ENCODE measurements around the gene SLC9A4.

Gene SLC9A4

DNA sequence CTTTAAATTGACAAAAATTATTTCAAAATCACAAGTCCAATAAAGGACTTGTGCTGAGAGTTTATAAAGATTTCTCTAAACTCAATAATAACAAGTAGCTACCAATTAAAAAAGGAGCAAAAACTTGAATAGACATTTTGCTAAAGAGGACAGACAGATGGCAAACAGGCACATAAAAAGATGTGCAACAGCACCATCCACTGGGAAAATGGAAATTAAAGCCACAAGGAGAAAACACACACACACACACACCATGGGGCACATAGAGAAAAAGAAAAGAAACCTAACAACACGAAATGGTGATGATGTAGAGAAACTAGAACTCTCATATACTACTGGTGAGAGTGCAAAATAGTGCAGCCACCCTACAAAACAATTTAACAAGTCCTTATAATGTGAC is 12.6 kb upstream of the SLC9A4 start:
- DNase-seq = no peak

DNA sequence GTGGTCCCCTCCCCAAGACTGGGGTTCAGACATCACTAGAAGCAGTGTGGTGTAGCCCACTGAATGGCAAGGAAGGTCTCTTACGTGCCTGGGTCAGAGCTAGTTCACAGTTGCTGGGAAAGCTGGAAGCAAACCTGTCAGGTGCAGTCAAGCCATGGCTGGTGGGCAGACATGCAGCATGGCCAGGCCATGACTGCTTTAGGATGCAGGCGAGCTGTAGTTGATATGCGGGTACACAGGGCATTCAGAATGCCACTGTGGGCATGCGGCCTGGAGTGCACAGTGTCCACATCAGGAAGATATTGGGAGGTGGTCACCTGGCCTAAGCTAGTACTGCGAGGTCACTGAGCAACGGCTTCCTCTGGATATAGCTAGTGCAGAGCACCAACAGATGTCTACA is 11.8 kb upstream of the SLC9A4 start:
- no peak for DNase-seq

DNA sequence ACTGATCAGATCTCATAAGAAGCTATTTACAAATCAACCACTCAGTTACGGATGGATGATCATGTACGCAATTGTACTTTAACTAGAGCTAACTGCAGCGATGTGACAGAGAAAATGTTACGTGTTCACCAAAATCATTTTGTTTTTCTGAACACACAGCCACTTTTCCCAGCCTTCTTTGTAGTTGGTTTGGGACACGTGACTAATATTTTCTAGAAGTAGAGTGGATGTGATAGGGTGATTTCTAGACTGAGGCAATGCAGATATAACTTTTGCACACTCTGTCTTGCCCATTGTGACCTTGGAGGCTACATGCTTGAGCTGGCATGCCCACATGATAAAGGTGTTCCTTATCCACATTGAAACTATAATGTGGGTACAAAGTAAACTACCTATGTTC is 9.9 kb upstream of the SLC9A4 start:
- DNase-seq = no peak

DNA sequence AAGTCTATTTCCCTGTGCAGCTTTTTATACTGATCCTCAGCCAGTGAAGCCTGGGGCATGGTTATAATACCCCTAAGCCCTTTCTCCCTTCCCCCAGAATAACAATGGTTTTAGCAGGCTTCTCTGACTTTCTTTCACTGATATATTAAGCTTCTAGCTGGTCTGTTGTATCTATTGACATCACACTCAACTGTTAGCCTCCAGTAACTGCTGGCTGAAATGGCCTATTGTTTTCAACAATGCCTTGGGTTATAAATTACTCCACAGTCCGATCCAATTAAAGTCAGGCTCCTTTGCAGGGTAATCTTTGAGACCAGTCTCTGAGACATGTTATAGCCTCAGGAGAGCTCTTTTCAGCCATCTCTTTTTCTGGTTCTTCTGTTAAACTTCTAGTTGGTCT is 2.9 kb upstream of the SLC9A4 start:
- no peak for DNase-seq

DNA sequence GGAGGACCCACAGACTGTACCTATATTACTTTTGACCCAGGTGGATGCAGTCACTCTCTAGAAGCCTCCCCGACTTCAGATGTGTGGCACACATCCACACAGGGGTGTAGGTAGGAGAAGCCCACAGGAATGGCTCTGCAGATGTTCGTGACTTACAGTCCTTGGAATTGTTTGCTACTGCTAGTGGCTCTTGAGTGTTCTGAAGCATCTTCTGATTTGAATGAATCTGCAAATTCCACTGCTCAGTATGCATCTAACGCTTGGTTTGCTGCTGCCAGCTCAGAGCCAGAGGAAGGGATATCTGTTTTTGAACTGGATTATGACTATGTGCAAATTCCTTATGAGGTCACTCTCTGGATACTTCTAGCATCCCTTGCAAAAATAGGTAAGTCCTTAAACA is 605 bp downstream of the SLC9A4 start:
- DNase-seq = no peak

DNA sequence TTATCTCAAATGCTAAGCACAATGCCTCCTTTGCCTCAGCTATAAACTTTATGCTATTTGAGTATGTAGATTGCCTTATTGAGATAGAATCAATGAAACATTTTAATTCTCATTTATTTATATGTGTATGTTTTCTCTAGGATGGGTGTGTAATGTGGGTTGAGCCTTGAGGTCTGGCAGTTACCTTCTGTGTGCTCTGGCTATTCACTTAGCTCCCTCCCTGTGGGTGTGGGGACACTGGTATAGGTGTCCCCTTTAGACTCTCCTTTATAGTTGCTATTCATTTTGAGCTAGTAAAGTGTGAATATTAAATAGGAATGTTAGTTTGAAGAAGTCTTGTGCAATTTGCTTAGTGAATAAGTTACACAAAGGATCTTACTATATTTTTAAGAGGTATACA is 1.8 kb downstream of the SLC9A4 start:
- no peak for DNase-seq

DNA sequence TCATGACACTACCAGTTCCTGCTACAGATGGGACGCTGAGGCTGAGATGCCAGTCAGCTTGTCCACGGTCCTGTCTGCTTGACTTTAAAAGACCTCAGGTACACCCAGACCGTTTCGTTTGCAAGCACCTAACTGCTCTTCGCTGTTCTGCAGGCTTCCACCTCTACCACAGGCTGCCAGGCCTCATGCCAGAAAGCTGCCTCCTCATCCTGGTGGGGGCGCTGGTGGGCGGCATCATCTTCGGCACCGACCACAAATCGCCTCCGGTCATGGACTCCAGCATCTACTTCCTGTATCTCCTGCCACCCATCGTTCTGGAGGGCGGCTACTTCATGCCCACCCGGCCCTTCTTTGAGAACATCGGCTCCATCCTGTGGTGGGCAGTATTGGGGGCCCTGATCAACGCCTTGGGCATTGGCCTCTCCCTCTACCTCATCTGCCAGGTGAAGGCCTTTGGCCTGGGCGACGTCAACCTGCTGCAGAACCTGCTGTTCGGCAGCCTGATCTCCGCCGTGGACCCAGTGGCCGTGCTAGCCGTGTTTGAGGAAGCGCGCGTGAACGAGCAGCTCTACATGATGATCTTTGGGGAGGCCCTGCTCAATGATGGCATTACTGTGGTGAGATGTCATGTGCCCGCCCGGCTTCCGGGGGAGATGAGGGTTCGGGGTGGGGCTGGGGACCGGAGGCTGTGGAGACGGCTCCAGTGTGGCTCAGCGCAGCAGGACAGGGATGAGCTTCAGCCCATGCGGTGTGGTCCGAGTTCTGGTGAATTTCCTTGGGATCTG is 5.9 kb downstream of the SLC9A4 start:
- DNase-seq = no peak

DNA sequence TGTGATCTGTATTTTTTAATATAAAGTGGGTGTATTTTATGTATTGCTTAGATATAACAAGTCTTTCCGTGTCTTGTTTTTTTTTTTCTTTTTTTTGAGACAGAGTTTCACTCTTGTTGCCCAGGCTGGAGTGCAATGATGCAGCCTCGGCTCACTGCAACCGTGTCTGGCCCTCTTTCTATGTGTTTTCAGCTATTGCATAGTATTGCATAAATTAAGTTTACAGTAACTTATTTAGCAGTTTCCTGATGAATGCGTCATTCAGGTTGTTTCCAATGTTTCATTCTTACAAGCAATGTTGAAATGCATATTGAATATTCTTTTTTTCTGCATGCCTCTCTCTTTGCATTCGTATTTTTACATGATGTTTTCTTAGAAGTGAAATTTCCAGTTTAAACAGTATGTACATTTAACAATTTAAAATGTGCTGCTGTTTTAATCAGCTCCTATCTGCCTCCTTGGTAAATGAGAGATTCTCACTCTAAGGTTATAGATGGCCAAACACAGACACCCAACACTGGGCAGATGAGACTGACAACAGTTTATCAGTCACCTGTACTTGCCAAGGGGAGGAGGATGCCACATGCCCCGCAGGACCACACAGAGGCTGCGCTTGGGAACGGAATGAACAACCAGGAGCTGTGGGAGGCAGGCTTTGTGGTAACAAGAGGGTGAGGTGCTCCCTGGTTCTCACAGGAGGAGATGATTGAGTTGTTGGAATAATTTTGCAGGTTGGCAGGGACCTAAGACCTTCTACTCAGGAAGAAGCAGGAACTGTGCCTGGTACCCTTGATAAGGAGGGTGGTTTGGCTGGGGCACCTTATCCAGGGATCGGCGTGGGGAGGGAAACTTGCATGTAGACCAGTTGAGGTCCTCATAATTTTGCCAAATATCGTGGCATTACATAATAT is 7.5 kb downstream of the SLC9A4 start:
- DNase-seq = no peak

DNA sequence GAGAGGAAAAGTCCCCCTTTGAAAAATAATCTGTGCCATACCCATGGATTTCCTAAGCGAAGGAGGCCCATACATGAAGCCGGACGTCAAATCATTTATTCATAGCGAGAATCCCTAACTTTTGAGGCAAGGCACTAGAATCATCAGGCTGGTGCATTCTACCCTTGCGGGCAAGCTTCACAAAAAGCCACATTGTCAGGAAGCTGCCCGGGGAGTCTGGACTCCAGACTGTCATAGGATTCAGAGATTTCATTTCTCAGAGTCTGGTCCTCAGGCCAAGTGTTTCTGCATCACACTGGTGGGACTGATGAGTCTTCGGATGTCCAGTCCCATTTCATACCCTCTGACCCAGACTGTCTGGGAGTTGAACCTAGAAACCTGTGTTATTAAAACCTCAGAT is 8.9 kb downstream of the SLC9A4 start:
- DNase-seq = no peak

DNA sequence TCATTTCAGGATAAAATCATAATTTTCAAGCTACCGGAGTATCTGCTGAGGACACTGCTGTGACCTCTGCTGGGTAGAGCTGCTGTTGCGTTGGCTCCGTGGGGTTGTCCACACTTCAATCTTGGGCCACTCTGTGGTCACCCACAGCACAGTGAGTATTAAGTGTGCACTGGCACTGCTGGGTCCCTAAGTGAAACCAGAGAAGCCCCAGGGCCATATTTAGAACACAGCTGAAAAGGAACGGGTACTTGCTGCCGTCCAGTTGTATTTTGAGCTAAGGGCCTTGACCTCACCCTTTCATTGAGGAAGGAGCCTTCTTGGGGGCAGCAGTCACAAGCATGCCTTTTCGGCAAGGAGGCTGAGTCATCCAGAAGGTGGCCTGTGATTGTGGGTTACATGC is 10.1 kb downstream of the SLC9A4 start:
- no peak for DNase-seq

DNA sequence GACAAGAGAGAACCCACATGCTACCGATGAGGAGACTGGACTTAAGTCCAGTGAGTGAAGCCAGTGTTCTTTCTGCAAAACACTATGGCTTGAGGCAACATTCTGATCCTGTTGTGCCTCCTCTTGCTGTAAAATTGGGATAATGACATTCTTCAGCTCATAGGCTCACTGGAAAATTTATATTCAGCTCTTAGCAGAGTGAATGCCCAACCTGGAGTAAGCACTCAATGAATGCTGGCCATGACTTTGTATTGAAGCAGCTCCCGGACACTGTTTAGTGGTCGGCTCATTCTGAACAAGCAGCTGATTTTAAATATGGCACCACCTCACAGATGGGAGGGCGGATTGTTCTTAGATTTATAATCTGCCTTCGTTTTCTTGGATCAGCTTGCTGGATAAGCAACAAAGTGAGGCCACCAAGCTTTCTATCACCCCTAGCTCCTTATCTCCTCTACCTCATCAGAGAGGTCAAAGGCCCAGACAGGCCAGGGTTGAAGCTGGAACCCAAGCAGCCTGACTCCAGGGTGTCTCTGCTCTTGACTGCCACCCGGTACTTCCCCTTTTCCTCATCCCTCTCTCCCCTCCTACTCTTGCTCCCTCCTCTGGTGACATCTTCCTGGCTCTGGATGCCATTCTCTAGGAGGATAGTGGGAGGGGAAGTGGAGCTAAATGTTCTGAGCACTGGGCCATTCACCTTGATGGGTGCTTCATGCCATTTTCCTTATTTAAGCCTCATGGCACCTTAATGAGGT is 11.5 kb downstream of the SLC9A4 start:
- DNase-seq = no peak

DNA sequence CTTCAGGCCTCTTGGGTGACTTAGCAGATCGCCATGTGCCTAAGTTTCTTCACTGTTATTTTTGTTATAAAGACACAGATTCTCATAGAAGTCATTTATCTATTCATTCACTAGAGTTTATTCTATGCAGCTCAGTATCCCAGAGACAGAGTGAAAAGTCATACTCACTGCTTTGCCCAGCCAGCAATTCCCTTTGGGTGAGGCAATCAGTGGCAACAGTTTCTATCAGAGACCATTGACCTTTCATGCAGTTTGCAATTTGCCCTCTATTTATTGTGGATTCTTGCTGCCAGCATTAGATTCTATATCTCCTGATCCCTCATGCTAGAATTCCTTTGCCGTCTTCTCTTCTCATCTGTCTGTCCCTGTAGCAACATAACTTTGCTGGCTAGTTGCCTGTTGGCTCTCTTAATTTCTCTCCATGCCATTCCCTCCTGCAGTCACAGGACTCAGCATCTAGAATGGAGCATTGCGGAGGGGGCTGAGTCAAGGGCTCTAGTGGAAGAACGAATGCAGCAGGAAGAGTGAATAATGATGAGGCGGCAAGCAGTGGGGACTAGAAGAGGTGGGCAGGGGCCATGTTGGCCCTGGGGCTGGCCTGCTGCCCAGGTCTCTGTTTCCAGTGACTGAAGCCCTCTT is 12.2 kb downstream of the SLC9A4 start:
- DNase-seq = no peak

DNA sequence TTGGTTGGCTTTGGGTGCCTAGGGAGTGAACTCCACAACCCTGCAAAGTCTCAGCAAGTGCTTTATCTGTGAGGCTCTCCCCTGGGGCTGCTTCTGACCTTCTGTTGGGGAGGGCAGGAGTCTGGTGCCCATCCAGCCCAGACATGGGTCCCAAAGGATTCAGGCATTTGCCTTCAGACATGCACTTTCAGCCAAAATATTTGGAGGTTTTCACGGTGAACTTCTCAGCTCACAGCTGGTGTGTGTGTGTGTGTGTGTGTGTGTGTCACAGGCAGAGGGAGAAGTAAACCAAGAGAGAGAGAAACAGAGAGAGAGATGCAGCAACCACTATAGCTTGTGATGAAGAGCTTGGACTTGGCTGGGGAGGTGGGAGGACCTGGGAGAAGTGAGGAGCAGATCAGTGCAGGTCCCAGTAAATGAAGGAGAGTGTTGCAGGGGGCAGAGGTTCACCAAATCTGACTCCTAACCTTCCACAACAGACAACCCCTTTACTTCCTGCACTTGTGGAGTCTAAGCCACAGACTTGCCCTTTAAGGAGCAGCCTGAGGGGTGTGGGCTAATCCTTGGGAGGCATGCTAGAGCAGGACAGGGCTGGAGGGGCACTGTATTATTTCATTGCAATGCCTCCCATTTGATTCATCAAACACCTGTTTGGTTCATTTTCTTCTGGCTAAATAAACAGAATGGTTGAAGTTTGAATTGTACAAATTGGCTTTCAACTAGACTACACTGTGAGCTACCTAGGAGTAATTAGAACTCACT is 14.1 kb downstream of the SLC9A4 start:
- DNase-seq = no peak

DNA sequence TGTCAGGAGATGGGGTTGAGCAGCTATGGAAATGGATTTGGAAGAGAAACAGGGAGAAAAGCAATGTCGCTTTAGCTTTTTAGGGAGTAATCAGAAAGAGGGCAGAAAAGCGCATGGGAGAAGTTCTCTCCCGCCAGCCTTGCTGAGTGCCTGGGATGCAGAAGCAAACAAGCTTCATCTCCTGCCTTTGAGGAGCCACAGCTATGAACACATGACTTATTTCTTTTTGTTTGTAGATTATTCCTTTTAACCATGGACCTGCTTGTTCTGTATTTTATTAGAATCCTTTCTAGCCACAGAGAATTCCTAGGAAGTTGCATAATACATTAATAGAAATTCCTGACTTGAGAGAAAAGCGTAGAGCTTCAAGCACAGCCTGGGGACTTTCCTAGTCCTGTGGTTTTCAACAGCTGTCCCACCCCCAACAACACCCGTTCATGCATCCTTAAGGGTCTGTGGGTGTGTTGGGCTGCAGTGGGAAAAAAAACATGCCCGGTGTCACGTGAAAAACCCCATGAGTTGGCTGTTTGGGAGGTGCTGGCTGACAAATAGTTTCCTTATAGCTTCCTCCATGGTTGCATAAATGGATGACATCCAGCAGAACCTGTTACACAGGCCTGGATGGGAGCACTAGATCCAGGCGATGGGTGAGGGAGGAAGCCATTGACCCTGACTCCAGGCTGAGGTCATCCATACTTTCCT is 14.9 kb downstream of the SLC9A4 start:
- DNase-seq = no peak

DNA sequence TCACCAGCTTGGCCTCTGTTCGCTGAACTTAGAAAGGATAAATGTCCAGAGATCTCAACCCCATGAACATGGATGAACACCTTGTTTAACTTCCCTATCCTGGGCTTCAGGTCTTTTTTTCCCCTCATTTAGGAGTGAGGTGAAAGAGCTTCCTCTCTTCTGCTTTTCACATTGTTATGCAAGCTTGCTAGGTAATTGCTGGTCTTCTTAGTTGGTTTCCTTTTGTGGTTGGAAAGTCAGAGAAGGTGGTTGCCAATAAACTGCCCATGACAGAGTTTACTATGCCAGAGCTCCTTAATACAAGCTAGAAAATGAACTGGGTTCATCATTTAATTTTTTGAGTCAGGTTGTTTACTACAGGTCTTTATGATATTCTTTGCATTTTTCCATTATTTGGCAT is 16.6 kb downstream of the SLC9A4 start:
- DNase-seq = no peak

DNA sequence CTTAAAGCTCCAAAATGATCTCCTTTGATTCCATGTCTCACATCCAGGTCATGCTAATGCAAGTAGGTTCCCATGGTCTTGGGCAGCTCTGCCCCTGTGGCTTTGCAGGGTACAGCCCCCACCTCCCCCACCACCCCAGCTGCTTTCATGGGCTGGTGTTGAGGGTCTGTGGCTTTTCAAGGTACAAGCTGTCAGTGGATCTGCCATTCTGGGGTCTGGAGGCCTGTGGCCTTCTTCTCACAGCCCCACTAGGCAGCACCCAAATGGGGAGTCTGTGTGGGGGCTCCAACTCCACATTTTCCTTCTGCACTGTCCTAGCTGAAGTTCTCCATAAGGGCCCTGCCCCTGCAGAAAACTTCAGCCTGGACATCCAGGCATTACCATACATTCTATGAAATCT is 19.0 kb downstream of the SLC9A4 start:
- no peak for DNase-seq

DNA sequence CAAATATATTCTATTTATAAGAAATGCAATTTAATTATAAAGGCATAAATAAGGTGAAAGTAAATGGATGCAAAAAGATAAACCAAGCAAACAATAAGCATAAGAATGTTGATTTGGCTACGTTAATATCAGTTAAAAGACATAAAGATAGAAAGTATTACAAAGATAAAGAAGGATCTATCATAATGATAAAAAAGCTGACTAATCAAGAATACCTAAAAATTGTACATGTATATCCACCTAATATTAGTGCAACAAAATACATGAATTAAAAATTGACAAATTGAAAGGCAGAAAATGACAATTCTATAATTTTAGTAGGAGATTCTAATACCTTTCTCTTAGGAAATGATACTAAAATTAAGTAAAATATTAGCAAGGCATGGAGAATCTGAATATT is 21.5 kb downstream of the SLC9A4 start:
- no peak for DNase-seq

DNA sequence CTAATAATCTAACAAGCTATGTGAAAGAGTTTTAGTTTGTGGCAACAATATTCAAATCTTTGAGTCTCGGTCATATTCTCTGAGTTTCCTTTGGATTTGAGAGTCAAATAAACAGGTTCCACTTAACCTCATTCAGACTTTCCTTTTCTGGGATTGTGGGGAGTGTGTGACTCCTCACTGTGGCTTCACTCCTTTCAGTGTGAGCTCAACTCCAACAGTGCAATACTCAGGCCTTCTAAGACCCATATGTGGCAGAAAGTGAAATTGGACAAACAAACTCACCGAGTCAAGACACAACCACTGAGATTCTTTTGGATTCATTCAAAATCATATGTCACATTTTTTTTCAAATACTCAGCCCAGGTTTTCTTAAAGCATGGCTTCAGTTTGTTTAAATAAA is 25.4 kb downstream of the SLC9A4 start:
- no peak for DNase-seq

DNA sequence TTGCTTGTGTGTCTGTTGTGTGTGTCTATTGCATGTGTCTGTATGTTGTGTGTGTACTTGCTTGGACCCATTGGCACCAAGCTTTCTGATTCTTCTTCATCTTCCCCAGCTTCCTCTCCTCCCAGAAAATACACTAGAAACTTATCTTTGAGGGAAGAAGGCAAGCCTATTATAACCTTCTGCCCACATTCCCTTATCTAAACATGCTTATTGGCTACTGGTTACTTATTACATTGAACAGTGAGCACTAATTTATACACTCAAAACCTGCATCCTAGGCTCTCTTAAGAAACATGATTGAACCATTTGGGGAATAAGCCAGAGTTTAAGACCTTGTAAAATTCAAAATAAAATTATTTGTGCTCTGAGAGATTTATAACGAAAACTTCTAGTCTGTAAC is 26.5 kb downstream of the SLC9A4 start:
- DNase-seq = no peak

DNA sequence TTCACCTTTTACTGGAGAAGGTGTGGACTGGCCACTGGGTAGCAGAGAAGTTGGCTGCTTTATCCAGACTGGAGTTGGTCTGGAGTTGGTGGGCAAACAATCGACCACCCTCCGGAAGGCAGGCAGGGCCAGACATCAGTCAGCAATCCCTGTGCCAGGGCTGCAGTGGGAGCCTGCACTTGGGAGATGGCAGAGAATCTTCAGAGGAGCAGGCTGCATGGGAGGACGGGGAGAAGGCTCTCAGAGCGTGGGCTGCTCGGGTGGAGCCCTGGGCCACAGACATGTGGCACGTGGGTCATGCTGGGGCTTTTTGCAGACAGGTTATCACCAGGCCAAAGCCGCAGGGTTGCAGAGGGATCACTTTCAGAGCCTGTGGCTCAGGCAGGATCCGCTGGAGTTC is 29.6 kb downstream of the SLC9A4 start:
- DNase-seq = no peak

DNA sequence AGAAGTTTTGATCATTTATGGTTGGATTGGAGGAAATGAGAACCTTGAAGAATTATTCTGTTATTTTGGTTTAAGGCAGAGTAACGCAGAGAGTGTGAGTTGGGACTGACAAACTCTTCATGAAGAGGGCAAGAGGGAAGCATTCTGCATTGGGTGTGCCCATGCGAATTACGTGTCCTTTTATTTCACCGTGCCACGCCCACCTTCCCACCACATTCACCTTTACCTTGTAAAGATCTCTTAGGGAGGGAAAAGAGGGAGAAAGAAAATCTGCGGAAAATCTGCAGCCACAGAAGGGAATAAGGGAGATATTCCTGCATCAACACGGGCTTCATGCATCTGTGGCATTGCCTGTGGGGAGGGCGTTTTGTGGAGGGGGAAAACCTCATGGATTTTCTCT is 31.8 kb downstream of the SLC9A4 start:
- no peak for DNase-seq

DNA sequence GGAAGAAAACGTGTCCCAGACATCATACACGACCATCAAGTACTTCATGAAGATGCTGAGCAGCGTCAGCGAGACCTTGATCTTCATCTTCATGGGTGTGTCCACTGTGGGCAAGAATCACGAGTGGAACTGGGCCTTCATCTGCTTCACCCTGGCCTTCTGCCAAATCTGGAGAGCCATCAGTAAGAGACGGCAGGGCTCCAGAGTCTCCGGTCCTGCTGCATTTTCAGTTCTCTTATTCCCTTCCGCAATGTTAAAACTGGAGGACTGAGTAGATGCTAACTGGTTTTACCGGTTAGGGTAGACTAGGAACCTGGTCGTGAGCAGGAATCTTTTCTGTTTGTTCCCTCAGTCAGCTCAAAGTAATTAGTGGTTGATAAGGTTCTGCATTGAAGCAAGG is 32.3 kb downstream of the SLC9A4 start:
- DNase-seq = no peak
